Lower lobe of right lung (tissue), 2 donors: Measurements from ENCODE around the gene ARID1B. TPM values are rescaled to one million over a fixed set of nuclear protein-coding genes. Genes with fewer than 3 reads are reported as not detected.

Experiments
- ATAC-seq, 2 donors: fragments of 200-7000 bp; cut with Tn5 transposase; one replicate each; pipeline ENCODE4 v1.9.1; 2020 to 2022; ENCODE audit warnings: mild to moderate bottlenecking in 2 of 2, moderate library complexity in 2 of 2
- DNase-seq: peaks from one replicate; pipeline ENCODE4 v3.0.0-alpha.2; 2020
- H3K27ac ChIP-seq: fragments of 200-600 bp; one replicate; pipeline ENCODE4 v1.8.0; 2022
- H3K27me3 ChIP-seq: fragments of 200-600 bp; one replicate; pipeline ENCODE4 v1.8.0; 2022; ENCODE audit warnings: low read depth
- H3K36me3 ChIP-seq: fragments of 200-600 bp; one replicate; pipeline ENCODE4 v1.8.0; 2022; ENCODE audit warnings: mild to moderate bottlenecking
- H3K4me1 ChIP-seq: fragments of 200-600 bp; one replicate; pipeline ENCODE4 v1.8.0; 2022
- H3K4me3 ChIP-seq: fragments of 200-600 bp; one replicate; pipeline ENCODE4 v1.8.0; 2022; ENCODE audit warnings: mild to moderate bottlenecking
- H3K9me3 ChIP-seq: fragments of 200-600 bp; one replicate; pipeline ENCODE4 v1.8.0; 2022
- intact Hi-C: fragments of 100-400 bp; cut with DNase I; formaldehyde crosslinking; loops from one replicate; pipeline ENCODE4 v1.11.0; 2022
- total RNA-seq: library from RNA; stranded (reverse); fragmentation: NEBNext Ultra II Directional; extraction: Animal tissue kit (Norgen Biotek cat#: 25700); gene quantifications from one replicate; pipeline ENCODE4 v1.2.1, GENCODE V29; 2021
- TF ChIP-seq, protein P1 (sequence below): fragments of 200-600 bp; IDR thresholded peaks from one replicate; pipeline ENCODE4 v1.8.0; 2022; ENCODE audit warnings: antibody characterized with exemption, mild to moderate bottlenecking
- donor health status: DM: no; HTN: yes; CAD: no; lungs with severe emphysema.

Gene ARID1B
- total RNA-seq, 1 donor from 2014 or later: 95.5 TPM

DNA sequence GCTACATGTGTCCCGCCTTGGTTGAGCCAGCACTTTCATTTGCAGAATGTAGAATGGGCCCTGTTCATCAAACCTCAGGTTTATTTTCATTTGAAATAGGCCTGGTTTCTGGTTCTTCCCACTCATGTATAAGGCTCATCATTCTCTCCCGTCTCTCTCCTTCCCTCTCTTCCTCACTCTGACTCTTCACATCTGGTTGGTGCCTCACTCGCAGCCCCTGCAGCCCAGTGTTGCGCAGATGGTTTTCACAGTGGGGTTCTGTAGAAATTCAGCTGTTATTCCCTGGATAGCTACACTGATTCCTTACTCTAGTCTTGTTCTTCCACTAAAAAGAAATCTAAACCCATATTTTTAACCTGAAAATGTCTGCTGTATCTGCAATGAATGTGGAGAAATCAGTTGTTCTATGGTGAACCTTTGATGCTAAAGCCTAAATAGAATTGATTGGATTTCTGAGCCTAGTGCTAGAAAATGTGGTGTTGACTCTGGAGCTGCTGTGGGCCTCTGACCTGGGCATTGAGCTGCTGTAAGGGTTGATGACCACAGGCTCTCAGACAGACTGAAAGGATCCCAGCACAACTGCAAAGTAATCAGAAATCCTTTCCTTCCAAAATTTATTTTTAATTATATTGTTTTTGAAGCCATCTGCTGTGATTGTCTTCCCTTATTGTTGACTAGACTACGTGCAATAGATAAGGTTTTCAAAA lies 395.8 kb downstream of the ARID1B start:
- no peak for DNase-seq
- TF ChIP-seq, protein P1, sequence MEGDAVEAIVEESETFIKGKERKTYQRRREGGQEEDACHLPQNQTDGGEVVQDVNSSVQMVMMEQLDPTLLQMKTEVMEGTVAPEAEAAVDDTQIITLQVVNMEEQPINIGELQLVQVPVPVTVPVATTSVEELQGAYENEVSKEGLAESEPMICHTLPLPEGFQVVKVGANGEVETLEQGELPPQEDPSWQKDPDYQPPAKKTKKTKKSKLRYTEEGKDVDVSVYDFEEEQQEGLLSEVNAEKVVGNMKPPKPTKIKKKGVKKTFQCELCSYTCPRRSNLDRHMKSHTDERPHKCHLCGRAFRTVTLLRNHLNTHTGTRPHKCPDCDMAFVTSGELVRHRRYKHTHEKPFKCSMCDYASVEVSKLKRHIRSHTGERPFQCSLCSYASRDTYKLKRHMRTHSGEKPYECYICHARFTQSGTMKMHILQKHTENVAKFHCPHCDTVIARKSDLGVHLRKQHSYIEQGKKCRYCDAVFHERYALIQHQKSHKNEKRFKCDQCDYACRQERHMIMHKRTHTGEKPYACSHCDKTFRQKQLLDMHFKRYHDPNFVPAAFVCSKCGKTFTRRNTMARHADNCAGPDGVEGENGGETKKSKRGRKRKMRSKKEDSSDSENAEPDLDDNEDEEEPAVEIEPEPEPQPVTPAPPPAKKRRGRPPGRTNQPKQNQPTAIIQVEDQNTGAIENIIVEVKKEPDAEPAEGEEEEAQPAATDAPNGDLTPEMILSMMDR: no peak
- Histone ChIP-seq H3K4me1 (peaks cover 5% of the 10 kb centered on the region), H3K36me3 (peaks cover 31% of the 10 kb centered on the region), H3K27ac (no peak overlapping the region), H3K9me3 (no peaks in the 10 kb centered on the region), H3K4me3 (no peak overlapping the region), H3K27me3 (no peaks in the 10 kb centered on the region)
- intact Hi-C loops: no loop called here
- ATAC-seq: no peak

DNA sequence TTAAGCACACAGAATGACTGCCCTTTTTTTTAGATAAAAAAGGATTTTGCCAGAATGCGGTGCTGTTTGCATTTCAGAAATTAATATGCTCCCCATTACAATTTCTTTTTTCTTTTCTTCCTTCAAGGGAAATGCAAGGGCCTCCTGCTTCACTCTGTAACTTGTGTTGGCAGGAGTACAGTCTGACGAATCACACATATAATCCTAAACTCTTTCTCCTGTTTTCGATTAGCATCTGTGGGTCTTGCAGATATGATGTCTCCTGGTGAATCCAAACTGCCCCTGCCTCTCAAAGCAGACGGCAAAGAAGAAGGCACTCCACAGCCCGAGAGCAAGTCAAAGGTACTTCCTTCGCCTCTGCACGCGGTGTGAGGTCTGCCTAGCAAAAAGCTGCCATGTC lies 396.6 kb downstream of the ARID1B start:
- Histone ChIP-seq H3K27me3 (no peaks in the 10 kb centered on the region), H3K36me3 (peaks cover 24% of the 10 kb centered on the region), H3K4me3 (no peak overlapping the region), H3K9me3 (no peaks in the 10 kb centered on the region), H3K27ac (no peak overlapping the region), H3K4me1 (peaks cover 5% of the 10 kb centered on the region)
- DNase-seq (no peak), ATAC-seq (no peak)
- TF ChIP-seq, protein P1: no peak
- intact Hi-C loops: no loop called here

DNA sequence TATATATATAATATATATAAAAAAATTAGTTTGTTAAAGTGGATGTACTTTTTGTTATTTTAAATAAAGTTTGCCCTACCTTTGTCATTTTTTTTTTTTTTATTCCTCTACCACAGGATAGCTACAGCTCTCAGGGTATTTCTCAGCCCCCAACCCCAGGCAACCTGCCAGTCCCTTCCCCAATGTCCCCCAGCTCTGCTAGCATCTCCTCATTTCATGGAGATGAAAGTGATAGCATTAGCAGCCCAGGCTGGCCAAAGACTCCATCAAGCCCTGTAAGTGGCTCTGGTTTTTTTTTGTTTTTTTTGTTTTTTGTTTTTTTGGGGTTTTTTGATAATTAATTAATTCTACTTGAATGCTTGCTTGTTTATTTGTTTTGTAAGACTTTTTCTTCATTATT lies 397.6 kb downstream of the ARID1B start:
- no peak for DNase-seq
- TF ChIP-seq, protein P1: no peak
- Histone ChIP-seq H3K27me3 (no peaks in the 10 kb centered on the region), H3K27ac (no peak overlapping the region), H3K9me3 (no peaks in the 10 kb centered on the region), H3K36me3 (peaks cover 19% of the 10 kb centered on the region), H3K4me1 (peaks cover 3% of the 10 kb centered on the region), H3K4me3 (no peak overlapping the region)
- no peak for ATAC-seq
- intact Hi-C loops: no loop called here

DNA sequence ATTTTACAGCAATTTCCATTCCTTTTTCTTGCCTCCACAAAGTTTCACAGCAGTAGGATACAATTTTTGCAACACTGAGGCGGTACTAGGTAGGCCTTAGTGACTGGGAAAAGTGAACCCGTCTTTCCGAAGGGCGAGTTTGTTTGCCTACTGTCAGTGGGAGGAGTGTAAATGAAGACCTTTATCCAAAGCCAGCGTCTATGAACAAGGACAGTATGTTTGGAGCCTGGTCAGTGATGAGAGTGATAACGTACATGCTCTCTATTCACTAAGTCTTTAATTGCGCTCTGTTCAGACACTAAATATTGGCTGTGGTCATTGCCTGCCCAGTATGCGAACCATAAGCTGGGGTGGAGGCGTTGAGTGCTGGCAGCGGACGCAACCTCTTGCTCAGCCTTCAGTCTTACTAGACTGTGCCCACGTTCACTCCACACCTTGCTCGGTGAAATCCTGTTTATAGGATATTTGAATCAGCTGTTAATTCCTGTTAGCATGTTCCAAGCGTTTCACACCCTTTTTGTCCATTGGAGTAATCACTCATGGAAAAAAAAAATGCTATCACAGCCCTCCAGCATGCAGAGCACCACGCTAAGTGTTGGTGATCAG lies 400.7 kb downstream of the ARID1B start:
- peaks cover 36% of the 10 kb centered on the region for H3K36me3 ChIP-seq
- H3K4me1 ChIP-seq: no peaks in the 10 kb centered on the region
- DNase-seq (no peak), ATAC-seq (no peak)
- H3K27me3 ChIP-seq: no peaks in the 10 kb centered on the region
- no peaks in the 10 kb centered on the region for H3K9me3 ChIP-seq
- TF ChIP-seq, protein P1: no peak
- no peak overlapping the region for H3K27ac ChIP-seq
- intact Hi-C loops: no loop called here
- H3K4me3 ChIP-seq: no peak overlapping the region

DNA sequence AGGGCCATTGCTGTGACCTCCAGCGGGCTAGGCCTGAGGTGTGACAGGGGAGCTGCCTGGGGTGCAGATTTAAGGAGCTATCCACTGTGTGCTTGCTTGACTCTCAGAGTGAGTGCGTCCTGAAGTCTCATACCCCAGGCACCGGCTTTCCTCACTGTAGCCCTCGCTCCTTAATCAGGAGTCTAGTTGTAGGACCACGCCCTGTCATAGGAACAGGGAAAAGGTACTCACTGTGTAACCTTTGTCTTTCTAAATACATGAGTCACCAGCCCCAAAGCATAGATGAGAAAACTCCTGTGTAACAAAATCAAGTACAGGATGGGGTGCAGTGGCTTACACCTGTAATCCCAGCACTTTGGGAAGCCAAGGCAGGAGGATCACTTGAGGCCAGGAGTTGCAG lies 404.5 kb downstream of the ARID1B start:
- Histone ChIP-seq H3K4me1 (peaks cover 7% of the 10 kb centered on the region), H3K36me3 (peaks cover 58% of the 10 kb centered on the region), H3K27me3 (no peaks in the 10 kb centered on the region), H3K27ac (no peak overlapping the region), H3K4me3 (no peak overlapping the region), H3K9me3 (no peaks in the 10 kb centered on the region)
- no peak for ATAC-seq
- intact Hi-C loops: no loop called here
- TF ChIP-seq, protein P1: no peak
- DNase-seq: no peak
